Germinal center (tissue), 1 donor: Measurements from ENCODE around the gene CCL19.

ENCODE experiments used
- DNase-seq: peaks from one replicate; pipeline ENCODE4 v3.0.0; 2012; ENCODE audit warnings: mixed read lengths, low spot score

CCL19 gene

DNA sequence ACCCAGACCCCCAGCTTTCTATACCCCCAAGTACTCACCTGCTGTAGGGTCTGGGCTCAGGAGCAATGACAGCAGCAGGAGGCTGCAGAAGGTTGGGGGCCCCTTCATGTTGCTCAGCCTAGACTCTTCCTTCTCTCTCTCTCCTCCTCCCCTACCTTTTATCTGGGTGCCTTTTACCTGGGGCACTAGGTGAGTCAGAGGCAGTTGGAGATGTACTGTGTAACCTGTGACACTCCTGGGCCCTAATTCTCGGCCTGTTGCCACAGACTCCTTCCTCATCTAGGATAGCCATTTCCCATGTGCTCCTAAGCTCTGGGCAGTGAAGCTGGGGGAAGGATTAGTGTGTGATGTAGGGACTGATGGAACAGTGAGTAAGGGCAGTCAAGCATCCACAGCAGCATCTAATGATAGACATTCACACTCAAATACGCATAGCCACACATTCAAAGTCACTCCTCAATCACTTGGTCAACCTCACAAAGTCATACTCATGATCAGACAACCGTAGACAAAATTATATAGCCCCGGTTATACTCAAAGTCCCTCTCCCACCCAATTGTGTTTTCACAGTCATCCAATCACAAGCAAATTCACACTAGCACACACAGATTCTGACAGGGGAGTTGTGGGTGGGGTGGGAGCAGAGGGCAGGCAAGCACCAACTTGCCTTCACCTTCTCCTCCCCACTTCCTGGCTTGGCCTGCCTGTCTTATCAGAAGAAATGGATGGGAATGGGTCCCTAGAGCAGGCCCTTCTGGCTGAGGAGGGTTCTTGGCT, 28.4 kb downstream of the CCL19 start, which contains the start of gene CCL27:
CCL27 (minus strand) TSS at position 132 of the 777 bp plus-strand sequence; CDS start at position 108, 24 bp downstream.
- no peak for DNase-seq

- no peak for DNase-seq
Measured at GRCh38 chr9:34659592-34660253, 31.4 kb downstream of the CCL19 start.

DNA sequence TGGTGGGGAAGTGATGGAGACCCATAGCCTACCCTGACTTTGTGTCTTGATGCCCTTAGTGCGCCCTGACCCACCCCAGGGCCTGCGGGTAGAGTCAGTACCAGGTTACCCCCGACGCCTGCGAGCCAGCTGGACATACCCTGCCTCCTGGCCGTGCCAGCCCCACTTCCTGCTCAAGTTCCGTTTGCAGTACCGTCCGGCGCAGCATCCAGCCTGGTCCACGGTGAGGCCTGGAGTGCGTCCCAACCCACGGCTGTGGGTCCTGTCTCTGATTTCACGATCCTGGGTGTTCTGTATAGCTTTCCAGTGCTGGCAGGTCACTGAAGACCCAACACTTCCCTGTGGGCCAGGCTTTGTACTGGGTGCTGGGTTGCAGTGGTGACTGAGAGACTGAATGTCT, 32.6 kb downstream of the CCL19 start:
- DNase-seq, result no peak

DNA sequence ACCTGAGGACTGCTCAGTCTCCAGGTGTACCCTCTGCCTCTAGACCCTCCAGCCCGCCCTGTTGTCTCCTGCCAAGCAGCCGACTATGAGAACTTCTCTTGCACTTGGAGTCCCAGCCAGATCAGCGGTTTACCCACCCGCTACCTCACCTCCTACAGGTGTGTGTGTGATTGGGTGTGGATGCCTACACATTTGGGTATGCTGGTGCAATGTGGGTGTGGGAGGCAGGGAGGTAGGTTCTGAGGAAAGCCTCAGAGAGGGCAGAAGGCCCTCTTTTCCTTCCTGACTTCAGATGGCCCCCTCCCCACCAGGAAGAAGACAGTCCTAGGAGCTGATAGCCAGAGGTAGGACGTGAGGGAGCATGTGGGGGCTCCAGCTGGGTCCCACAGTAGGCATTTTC, 34.1 kb downstream of the CCL19 start:
- DNase-seq, result no peak

DNA sequence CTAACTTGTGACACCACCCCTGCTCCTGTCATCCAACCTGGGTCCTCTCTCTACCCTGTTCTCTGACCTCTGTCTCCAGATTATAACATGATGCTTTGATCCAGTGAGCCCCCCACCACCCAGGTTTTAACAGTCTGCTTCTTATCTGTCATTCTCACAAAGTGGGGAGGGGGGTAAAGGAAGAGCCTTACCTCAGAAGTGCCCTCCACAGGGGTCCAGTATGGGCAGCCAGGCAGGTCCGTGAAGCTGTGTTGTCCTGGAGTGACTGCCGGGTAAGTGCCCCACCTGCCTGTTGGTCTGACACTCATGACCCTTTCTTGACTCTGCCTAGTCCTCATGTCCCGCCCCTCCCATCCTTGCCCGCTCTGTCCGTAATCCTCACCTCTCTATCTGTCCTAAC, 35.7 kb downstream of the CCL19 start:
- no peak for DNase-seq

- no peak for DNase-seq
Measured at GRCh38 chr9:34654323-34655051, 36.6 kb downstream of the CCL19 start.

DNA sequence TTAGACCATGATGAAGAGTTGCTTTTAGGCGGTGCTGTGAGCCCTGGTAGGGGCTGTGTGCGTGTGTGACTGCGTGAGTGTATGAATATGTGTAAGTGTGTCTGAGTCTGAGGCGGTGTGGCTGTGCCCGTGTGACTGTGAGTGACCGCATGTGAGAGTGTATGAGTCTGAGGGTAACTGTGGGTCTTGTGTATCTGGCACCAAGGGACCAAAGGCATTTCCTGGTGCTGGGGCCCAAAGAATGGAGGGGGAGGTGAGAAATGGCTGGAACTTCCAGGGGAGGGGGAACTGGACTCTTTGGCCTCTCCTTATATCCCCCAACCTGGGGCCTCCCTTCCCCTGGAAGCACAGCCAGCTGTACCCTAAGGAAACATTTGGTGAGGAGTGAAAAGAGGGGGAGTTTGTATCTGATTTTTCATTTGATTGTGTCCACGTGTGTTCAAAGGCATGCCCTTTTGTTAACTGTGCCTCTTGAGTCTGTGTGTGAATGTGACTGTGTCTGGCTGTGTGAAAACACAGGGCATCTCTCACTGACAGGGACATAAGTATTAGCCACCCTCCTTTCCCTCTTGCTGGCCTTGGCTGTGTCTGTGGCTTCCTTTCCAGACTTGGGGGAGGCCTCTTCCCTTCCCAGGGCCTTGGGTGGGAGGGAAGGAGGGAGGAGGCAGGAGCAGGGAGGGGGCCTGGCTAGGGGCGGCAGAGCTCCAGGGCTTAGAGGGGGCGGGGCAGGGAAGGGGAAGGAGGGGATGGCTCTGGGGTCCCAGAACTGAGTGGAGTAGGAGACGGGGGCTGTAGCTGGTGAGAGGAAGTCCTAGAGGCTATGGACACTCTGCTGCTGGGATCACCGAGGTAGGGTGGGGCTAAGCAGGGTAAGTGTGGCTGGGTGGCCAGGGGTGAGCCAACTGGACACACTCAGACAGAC, 37.7 kb downstream of the CCL19 start:
- DNase-seq, result no peak

GRCh38 chr9:34652602-34653000, 38.5 kb downstream of the CCL19 start:
- DNase-seq, result no peak

DNA sequence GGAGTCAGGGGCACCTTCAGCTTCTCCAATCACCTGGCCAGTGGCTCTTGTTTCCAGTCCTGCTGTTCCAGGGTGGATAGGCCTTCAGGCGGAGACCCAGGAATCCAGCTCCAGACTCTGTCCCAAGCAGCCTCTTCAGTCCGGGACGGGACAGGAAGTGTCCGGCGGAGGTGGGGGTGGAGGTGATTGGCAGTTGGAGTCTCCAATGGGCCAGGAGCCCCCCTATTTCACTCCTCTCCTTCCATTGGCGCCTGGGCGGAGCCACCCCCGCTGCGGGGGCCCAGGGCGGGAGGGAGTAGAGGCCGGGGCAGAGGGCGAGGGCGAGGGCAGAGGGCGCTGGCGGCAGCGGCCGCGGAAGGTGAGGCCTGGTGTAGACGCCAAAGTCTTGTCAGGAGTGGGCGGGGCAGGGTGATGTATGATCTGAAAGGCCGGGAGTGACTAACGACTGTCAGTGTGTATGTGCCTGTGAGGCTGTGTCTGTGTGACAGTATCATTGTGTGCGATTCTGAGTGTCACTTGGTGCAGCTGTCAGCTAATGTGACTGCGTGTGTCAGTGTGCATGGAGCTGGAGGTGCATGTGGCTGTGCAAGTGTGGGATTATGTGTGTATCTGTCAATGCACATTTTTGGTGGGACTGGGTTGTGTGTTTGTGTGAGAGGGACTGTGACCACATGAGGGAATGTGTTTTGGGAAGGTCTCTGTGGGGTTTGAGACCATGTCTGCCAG, 39.0 kb downstream of the CCL19 start, which contains the start of gene IL11RA:
IL11RA (plus strand) TSS at position 310 of the 726 bp plus-strand sequence. CDS start 3,033 bp downstream, outside the sequence.
- DNase-seq, result peak; percentile 17

- no peak for DNase-seq
Measured at GRCh38 chr9:34651321-34651720, 39.8 kb downstream of the CCL19 start.

DNA sequence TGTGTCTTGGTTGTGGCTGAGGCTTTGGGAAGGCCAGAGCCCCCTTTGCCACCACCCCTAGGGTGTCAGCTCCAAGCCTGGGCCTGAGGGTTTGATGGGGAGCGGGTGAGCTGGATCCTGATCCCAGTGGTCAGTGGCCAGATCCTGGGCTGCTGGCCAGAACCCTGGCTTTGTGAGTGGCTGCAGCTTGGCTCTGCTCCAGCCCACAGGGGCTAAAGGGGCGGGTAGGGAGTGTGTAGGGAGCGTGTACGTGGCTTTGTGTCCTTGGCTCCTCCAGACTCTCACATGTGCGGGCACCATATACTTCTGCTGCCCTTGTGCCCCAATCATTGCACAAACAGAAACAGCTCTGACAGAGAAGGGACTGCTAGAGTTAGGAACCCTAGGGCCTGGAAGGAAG, 40.3 kb downstream of the CCL19 start:
- DNase-seq, result no peak

DNA sequence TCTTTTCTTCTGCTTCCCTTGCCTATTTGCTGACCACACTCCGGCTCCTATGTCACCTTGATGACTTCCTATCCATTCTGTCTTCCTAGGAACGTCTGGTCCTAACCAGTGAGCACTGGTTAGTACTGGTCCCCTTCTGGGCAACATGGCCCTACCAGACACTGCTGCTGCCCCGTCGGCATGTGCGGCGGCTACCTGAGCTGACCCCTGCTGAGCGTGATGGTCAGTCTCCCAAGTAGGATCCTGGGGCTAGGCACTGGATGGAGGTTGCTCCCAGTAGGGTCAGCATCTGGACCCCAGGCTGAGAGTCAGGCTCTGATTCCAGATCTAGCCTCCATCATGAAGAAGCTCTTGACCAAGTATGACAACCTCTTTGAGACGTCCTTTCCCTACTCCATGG, 42.4 kb downstream of the CCL19 start:
- no peak for DNase-seq

DNA sequence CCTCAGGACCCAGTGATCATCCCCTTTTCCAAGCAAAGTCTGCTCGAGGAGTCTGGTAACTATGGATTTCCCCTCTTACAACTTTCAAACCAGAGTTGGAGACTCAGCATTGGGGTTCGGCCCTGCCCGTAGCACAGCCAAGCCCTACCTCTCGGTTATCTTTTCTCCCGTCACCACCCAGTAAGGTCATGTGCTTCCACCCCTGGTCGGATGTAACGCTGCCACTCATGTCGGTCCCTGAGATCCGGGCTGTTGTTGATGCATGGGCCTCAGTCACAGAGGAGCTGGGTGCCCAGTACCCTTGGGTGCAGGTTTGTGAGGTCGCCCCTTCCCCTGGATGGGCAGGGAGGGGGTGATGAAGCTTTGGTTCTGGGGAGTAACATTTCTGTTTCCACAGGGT, 43.4 kb downstream of the CCL19 start:
- DNase-seq, result no peak

DNA sequence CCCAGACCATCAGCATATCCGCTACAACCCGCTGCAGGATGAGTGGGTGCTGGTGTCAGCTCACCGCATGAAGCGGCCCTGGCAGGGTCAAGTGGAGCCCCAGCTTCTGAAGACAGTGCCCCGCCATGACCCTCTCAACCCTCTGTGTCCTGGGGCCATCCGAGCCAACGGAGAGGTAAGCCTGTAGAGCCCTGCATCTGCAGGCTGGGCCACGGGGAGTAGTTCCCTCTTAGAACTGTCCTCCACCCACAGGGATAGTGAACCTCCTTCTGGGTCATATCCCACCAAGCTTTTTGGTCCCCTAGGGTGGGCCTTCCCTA, 44.0 kb downstream of the CCL19 start:
- DNase-seq, result no peak

DNA sequence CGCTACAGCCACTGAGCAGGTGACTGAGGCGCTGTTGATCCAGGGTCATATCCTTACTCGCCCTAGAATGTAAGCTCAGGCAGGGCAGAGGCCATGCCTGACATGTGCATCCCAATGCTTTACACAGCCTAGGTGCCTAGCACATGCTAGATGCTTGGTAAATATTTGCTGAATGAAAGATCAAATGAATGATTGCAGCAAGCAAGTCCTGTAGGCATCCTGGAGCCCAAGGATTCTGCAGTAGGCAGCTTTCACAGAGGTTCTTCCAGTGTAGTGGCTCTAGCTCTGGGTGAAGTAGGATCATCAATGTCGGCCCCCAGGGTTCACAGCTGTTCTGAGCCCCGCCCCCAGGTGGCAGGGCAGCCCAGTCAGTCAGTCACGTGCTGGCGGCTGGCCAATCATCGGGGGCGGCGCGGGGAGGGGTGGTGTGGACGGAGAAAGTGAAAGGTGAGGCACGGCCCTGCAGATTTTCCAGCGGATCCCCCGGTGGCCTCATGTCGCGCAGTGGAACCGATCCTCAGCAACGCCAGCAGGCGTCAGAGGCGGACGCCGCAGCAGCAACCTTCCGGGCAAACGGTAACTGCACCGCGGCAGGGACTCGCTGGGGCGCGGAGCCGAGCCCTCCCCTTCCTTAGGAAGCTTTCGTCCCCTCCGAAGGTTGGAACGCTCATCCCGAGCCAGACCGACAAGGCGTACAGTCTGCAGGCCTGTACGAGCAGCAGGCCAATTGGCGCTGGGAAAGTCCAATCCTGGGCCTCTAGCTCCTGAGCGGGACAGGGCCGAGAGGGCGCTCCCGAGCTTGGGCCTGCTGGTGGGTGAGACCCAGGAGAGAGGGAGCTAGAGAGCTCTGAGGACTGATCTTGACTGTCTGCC, 44.6 kb downstream of the CCL19 start, which contains the start of gene GALT:
GALT (plus strand) TSS at position 465 of the 873 bp plus-strand sequence; CDS start at position 495, 30 bp downstream.
- peak; percentile 98 for DNase-seq

GRCh38 chr9:34644766-34645314, 46.2 kb downstream of the CCL19 start:
- no peak for DNase-seq

GRCh38 chr9:34642679-34643078, 48.4 kb downstream of the CCL19 start:
- no peak for DNase-seq
